Activated B cell treated with CpG ODN at 0.5 μM for 24 hours (primary cell): ENCODE data around the gene POMC. TPM values are rescaled to one million over a fixed set of nuclear protein-coding genes. Genes with fewer than 3 reads are reported as not detected.
A peak's percentile ranks its signal among the peaks of the same experiment; 100 is the strongest.
"Not testable (repeated sequence)": the region's sequence is repeated elsewhere in the genome, so short reads cannot be mapped to it uniquely, and the experiment has no call there.

ENCODE experiments used
- ATAC-seq: fragments of 200-7000 bp; cut with Tn5 transposase; one replicate; pipeline ENCODE4 v1.10.0; 2021; ENCODE audit warnings: low read depth, mild to moderate bottlenecking, moderate library complexity
- CTCF ChIA-PET: fragments of 350-600 bp; sonication (Branson Sonifier 250); formaldehyde crosslinking; loops from one replicate; lab custom pipeline; 2021; ENCODE audit warnings: antibody characterized with exemption; lab: Charles Lee
- POLR2A ChIA-PET: fragments of 350-600 bp; sonication (Branson Sonifier 250); formaldehyde crosslinking; loops from one replicate; lab custom pipeline; 2021; ENCODE audit warnings: antibody characterized with exemption; lab: Charles Lee
- DNase-seq: peaks from one replicate; pipeline ENCODE4 v3.0.0; 2022
- H3K27ac Mint-ChIP-seq: one replicate; pipeline ENCODE4 v1.8.0; 2020; ENCODE audit warnings: mixed read lengths
- H3K27me3 Mint-ChIP-seq: one replicate; pipeline ENCODE4 v1.8.0; 2021; ENCODE audit warnings: mixed read lengths
- H3K36me3 Mint-ChIP-seq: one replicate; pipeline ENCODE4 v1.8.0; 2021; ENCODE audit warnings: low read depth, mixed read lengths
- H3K4me1 Mint-ChIP-seq: one replicate; pipeline ENCODE4 v1.8.0; 2021; ENCODE audit warnings: mixed read lengths
- H3K4me3 Mint-ChIP-seq: one replicate; pipeline ENCODE4 v1.8.0; 2020; ENCODE audit warnings: mild to moderate bottlenecking, mixed read lengths
- H3K9me3 Mint-ChIP-seq: one replicate; pipeline ENCODE4 v1.8.0; 2020; ENCODE audit warnings: mixed read lengths
- intact Hi-C: fragments of 100-400 bp; cut with micrococcal nuclease; formaldehyde crosslinking; loops from one replicate; pipeline ENCODE4 v1.15.1; 2024
- total RNA-seq: library from RNA; stranded (reverse); gene quantifications from 2 replicates; pipeline ENCODE4 v1.2.3, GENCODE V29; 2022
- TF ChIP-seq, protein P1 (sequence below): fragments of 200-600 bp; IDR thresholded peaks from one replicate; pipeline ENCODE4 v1.8.0; 2022; ENCODE audit warnings: antibody characterized with exemption, mild to moderate bottlenecking

Gene POMC
- total RNA-seq, 1 donor from 2014 or later, result 3.2 TPM

DNA sequence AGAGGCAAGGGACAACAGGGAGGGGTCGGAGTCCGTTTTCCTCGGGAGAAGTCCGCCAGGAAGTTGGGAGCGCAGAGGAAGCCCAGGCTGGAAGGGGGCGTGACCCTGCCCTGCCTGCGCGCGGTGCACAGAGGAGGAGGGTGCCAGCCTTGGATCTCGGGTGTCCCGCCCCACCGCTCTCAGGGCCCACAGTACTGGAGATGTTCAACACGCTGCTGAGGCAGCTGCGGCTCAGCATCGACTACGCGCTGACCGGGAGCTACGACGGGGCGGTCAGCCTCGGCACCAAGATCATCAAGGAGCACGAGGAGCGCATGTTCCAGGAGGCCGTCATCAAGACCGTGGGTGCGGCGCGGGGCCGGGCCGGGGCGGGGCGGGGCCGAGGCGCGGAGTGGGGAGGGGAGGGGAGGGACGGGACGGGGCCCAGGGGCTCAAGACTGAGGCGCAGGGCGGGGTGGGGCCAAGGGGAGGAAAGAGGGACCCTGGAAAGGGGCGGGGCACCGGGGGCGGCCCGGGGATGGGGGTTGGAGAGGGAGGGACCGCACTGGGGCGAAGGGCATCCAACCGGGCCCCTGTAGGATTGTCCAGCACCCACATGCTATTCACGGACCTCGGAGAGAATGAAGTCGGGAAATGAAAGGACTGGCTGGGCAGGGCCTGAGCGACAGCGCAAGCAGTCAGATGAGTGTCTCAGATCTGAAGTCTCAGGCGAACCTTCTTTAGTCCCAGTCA lies 36.6 kb downstream of the POMC start:
- TF ChIP-seq, protein P1, sequence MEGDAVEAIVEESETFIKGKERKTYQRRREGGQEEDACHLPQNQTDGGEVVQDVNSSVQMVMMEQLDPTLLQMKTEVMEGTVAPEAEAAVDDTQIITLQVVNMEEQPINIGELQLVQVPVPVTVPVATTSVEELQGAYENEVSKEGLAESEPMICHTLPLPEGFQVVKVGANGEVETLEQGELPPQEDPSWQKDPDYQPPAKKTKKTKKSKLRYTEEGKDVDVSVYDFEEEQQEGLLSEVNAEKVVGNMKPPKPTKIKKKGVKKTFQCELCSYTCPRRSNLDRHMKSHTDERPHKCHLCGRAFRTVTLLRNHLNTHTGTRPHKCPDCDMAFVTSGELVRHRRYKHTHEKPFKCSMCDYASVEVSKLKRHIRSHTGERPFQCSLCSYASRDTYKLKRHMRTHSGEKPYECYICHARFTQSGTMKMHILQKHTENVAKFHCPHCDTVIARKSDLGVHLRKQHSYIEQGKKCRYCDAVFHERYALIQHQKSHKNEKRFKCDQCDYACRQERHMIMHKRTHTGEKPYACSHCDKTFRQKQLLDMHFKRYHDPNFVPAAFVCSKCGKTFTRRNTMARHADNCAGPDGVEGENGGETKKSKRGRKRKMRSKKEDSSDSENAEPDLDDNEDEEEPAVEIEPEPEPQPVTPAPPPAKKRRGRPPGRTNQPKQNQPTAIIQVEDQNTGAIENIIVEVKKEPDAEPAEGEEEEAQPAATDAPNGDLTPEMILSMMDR, result no peak
- no peak overlapping the region for H3K27ac Mint-ChIP-seq

DNA sequence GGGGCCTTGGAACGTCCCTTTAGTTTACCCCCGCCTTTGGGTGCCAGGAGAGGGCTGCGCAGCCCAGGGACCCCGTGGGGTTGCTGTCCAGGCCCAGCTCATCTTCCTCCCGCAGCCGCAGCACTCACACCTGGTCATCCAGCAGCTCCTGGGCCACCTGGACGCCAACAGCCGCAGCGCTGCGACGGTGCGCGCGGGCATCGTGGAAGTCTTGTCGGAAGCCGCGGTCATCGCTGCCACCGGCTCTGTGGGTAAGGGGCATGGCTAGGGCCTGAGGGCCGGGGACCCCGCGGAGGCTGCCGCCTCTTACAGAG lies 37.2 kb downstream of the POMC start:
- Mint-ChIP-seq H3K4me3 (peak overlapping the region; percentile 75), H3K9me3 (no peaks in the 10 kb centered on the region), H3K27me3 (peaks cover 41% of the 10 kb centered on the region), H3K4me1 (peaks cover 15% of the 10 kb centered on the region), H3K36me3 (no peaks in the 10 kb centered on the region), H3K27ac (no peak overlapping the region)
- ATAC-seq, result no peak
- TF ChIP-seq, protein P1, result no peak
- intact Hi-C loops, result no loop called here
- ChIA-PET POLR2A (no interaction called here), CTCF (interaction anchor here (1.8 to 4.1 kb wide), 2 partner anchors 155 to 720 kb away, joined by 6 to 46 read pairs; no protein-coding TSS in a partner anchor)
- DNase-seq, result no peak

More for the DNA sequence above, 36.6 kb downstream of the POMC start:
- Mint-ChIP-seq H3K27me3 (peaks cover 44% of the 10 kb centered on the region), H3K4me3 (peak overlapping the region; percentile 75), H3K9me3 (no peaks in the 10 kb centered on the region), H3K36me3 (no peaks in the 10 kb centered on the region), H3K4me1 (peaks cover 15% of the 10 kb centered on the region)
- CTCF ChIA-PET, result interaction anchor here (1.8 kb wide), 1 partner anchor 721 kb away, joined by 6 read pairs; no protein-coding TSS in a partner anchor
- no peak for DNase-seq
- POLR2A ChIA-PET, result no interaction called here
- intact Hi-C loops, result no loop called here
- peak; percentile 8 for ATAC-seq

DNA sequence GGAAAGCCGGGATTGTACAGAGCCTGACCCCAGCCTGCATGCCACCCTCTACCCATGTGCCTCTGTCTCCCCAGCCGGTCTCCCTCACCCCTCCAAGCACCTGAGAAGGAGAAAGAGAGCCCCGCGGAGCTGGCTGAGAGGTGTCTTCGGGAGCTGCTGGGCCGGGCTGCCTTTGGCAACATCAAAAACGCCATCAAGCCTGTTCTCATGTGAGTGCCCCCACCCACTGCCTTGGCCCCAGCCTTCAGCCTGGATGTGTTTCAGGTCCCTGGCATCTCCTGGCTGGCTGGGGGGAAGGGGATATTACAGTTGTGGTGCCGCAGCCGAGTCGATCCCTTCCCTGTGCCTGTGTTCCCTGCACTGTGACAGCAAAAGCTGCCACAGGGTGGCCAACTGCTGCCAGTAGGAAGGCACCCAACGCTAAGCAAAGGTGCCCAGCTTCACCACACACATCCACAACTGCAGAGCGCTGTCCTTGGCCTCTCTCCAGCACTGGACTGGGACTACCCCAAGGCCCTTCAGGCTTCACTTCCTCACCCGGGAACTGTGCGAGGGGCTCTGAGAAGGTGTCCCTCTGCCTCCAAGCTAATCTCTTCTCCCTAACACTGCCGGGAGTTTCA lies 38.4 kb downstream of the POMC start:
- POLR2A ChIA-PET, result no interaction called here
- Mint-ChIP-seq H3K27ac (no peak overlapping the region), H3K4me1 (peaks cover 15% of the 10 kb centered on the region), H3K36me3 (no peaks in the 10 kb centered on the region), H3K9me3 (no peaks in the 10 kb centered on the region), H3K4me3 (no peak overlapping the region), H3K27me3 (peaks cover 33% of the 10 kb centered on the region)
- no peak for DNase-seq
- ATAC-seq, result no peak
- intact Hi-C loops, result loop anchor here (1.0 to 2.0 kb wide), 5 partner anchors 37 to 720 kb away; no protein-coding TSS in a partner anchor
- TF ChIP-seq, protein P1, result no peak
- CTCF ChIA-PET, result interaction anchor here (1.3 to 4.1 kb wide), 9 partner anchors 11 to 725 kb away, joined by 3 to 46 read pairs (median 8); no protein-coding TSS in a partner anchor

DNA sequence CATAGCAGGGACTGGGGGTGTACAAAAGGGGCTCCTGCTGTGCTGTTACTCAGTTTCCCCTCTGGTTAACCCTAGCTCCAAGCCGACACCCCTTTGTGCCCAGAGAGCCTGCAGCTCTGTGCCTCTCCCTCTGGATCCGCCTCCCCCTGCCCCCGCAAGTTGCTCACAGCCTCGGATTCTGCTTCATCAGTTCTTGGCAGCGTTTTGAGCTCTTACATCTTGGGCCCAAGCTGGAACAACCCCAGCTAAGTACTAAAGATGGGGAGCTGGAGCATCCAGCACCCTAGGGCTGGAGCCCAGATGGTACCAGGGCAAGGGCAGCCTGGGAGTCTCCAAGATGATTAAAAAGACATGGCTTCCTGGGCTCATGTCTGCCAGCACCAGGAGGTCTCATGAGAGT lies 40.7 kb downstream of the POMC start:
- TF ChIP-seq, protein P1, result no peak
- Mint-ChIP-seq H3K9me3 (no peaks in the 10 kb centered on the region), H3K27me3 (peaks cover 19% of the 10 kb centered on the region), H3K27ac (no peak overlapping the region), H3K36me3 (no peaks in the 10 kb centered on the region), H3K4me3 (no peak overlapping the region), H3K4me1 (peaks cover 15% of the 10 kb centered on the region)
- no peak for ATAC-seq
- intact Hi-C loops, result loop anchor here (2.0 kb wide), 1 partner anchor 39 kb away; no protein-coding TSS in a partner anchor
- CTCF ChIA-PET, result interaction anchor here (2.2 to 4.1 kb wide), 4 partner anchors 152 to 718 kb away, joined by 8 to 46 read pairs (median 24); no protein-coding TSS in a partner anchor
- no peak for DNase-seq
- POLR2A ChIA-PET, result interaction anchor here (0.6 kb wide), 1 partner anchor 152 kb away, joined by 3 read pairs; no protein-coding TSS in a partner anchor

DNA sequence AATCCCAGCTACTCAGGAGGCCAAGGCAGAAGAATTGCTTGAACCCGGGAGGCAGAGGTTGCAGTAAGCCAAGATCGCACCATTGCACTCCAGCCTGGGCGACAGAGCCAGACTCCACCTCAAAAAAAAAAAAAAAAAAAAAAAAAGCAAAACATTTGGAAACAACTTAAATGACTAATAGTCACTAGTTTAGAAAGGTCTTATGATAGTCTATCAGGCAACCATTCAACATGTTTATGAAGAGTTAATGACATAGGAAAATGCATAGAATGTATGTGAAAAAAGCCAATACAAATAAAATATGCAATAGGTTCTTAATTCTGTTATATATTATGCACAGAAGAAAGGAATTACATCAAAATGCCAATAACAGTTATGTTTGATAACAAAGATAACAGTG lies 41.3 kb downstream of the POMC start:
- H3K27ac Mint-ChIP-seq, H3K9me3 Mint-ChIP-seq, DNase-seq, ATAC-seq, H3K4me3 Mint-ChIP-seq, intact Hi-C loops, H3K36me3 Mint-ChIP-seq: not testable (repeated sequence)
- ChIA-PET CTCF (interaction anchor here (2.2 to 4.1 kb wide), 2 partner anchors 151 to 154 kb away, joined by 8 to 46 read pairs; no protein-coding TSS in a partner anchor), POLR2A (interaction anchor here (0.7 kb wide), 1 partner anchor 156 kb away, joined by 5 read pairs; no protein-coding TSS in a partner anchor)
- Mint-ChIP-seq H3K27me3 (peaks cover 19% of the 10 kb centered on the region), H3K4me1 (peaks cover 13% of the 10 kb centered on the region)
